Measurements from ENCODE around the gene DYSF.
"Not testable (repeated sequence)": the region's sequence is repeated elsewhere in the genome, so short reads cannot be mapped to it uniquely, and the experiment has no call there.

The DYSF gene

GRCh38 chr2:71658256-71658655 lies 204.9 kb downstream of the DYSF start:
- DNase-seq (ENCODE audit: low read depth): not testable (repeated sequence)

GRCh38 chr2:71658771-71659170 lies 205.4 kb downstream of the DYSF start:
- DNase-seq (ENCODE audit: low read depth): no peak

- no peak for DNase-seq (ENCODE audit: low read depth)
These were observed 206.6 kb downstream of the DYSF start for GRCh38 chr2:71659868-71660518.

DNA sequence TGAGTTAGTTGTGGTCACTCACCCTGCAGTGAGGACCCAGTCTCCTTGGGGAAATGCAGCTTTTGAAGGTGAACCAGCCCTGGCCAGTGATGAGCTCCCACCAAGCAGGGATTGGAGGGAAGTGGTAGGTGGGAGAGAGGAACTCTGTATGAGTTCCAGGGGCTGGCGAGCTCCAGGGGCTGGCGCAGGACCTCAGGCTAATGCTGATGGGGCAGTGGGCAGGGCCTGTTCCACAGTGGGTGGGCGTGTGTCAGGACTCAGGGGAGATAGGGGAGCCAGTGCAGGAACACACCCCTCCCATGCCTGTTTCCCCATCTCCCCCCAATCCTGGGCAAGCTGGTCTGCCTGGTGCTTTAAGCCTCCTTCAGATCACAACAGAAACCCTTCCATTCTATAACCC lies 208.4 kb downstream of the DYSF start:
- no peak for DNase-seq (ENCODE audit: low read depth)

DNA sequence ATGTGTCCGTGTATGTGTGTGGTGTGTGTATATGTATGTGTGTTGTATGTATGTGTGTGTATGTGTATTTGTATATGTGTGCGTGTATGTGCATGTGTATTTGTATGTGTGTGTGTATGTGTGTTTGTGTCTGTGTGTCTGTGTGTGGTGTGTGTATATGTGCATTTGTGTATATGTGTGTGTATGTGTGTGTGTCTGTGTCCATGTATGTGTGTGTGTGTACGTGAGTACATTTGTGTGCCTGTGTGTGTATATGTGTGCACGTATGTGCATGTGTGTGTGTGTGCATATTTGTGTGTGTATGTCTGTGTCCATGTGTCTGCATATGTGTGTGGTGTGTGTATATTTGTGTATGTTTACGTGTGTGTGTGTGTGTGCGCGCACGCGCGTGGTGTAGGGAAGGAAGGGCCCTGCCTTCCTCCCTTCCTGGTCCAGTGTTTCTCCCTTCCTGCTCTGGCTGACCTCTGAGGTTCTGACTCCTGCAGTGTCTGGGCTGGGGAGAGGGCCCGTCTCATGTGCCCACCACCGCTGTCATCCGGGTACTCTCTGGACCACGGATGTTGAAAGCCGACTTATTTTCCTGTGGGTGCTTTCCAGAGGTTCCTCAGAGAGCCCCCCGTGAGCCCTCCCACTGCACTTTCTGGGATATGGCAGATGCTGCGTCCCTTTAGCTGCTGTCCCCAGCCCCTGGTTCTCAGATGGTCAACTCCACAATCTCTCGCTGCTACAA lies 209.5 kb downstream of the DYSF start:
- DNase-seq (ENCODE audit: low read depth): no peak

GRCh38 chr2:71664161-71664560 lies 210.8 kb downstream of the DYSF start:
- no peak for DNase-seq (ENCODE audit: low read depth)

- no peak for DNase-seq (ENCODE audit: low read depth)
These were observed 212.1 kb downstream of the DYSF start for GRCh38 chr2:71665168-71666093.

DNA sequence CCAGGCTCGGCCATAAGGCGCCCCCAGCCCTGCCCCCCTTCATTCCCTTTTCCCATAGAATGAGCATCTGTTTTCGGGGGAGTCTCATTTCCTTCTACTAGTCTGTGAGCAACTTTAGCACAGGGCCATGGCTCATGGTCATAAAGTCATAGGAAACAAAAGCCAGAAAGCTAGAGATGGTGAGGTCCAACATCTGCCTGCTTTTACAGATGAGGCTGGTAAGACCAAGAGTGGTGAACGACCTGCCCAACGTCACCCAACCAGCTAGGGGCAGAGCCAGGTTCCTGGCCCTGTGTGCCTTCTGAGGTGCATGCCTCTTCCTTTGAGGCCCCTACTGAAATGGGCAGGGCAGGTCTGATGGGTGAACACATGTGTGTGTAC lies 212.7 kb downstream of the DYSF start:
- no peak for DNase-seq (ENCODE audit: low read depth)

DNA sequence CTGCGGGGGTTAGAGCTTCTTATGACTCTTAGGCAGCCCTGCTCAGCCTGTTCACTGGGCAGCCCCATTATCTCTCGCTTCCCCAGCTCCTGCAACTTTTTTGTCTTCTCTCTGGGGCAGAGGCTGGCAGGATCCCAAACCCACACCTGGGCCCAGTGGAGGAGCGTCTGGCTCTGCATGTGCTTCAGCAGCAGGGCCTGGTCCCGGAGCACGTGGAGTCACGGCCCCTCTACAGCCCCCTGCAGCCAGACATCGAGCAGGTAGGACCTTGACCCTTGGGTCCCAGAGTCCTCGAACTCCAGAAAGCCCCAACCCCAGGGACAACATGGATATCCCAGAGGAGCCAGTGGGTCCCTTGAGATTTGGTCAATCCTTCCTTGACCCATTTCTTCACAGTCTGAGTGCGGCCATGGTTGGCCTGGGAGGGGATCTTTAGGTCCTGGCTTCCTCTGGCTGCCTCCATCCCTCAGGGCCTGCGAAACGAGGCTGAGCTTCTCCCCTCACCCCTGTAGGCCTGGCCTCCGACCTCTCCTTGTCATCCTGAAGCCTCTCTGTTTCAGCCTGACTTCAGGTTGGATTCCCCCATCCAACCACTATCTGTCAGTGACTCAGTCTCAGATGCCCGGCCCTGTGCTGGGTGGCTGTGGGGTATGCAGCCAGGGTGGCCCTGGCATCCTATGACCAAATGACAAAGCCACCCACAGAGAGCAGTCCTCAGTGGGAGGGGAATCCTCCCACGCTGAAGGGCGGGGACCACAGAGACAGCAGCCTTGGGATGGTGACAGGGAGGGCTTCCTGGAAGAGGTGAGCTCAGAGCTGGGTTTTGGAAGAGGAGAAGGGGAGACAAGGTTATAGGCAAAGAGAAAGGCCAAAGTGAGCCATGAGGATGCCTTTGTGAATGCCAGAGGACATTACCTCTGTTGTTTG lies 214.2 kb downstream of the DYSF start:
- DNase-seq (ENCODE audit: low read depth): no peak

GRCh38 chr2:71668326-71669057 lies 215.1 kb downstream of the DYSF start:
- DNase-seq (ENCODE audit: low read depth): no peak

DNA sequence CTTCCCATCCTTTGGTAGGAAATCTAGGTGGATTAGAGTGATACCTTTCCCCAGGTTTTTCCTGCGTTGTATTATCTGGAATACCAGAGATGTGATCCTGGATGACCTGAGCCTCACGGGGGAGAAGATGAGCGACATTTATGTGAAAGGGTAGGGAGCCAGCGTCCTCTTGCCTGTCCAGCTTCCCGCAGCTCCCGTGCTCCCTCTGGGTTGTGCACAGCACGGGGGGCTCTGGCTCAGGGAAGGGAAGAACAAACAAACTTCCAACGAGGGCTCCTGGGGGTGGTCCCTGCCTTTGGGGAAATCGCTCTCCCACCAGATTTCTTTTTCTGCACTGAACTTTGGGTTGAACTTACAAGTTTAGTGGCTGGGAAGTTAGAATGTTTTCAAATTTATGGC lies 215.7 kb downstream of the DYSF start:
- DNase-seq (ENCODE audit: low read depth): no peak

- no peak for DNase-seq (ENCODE audit: low read depth)
These were observed 216.5 kb downstream of the DYSF start for GRCh38 chr2:71669628-71670429.

GRCh38 chr2:71670430-71670795 lies 217.1 kb downstream of the DYSF start:
- DNase-seq (ENCODE audit: low read depth): no peak

GRCh38 chr2:71671203-71671854 lies 218.0 kb downstream of the DYSF start:
- DNase-seq (ENCODE audit: low read depth): no peak

DNA sequence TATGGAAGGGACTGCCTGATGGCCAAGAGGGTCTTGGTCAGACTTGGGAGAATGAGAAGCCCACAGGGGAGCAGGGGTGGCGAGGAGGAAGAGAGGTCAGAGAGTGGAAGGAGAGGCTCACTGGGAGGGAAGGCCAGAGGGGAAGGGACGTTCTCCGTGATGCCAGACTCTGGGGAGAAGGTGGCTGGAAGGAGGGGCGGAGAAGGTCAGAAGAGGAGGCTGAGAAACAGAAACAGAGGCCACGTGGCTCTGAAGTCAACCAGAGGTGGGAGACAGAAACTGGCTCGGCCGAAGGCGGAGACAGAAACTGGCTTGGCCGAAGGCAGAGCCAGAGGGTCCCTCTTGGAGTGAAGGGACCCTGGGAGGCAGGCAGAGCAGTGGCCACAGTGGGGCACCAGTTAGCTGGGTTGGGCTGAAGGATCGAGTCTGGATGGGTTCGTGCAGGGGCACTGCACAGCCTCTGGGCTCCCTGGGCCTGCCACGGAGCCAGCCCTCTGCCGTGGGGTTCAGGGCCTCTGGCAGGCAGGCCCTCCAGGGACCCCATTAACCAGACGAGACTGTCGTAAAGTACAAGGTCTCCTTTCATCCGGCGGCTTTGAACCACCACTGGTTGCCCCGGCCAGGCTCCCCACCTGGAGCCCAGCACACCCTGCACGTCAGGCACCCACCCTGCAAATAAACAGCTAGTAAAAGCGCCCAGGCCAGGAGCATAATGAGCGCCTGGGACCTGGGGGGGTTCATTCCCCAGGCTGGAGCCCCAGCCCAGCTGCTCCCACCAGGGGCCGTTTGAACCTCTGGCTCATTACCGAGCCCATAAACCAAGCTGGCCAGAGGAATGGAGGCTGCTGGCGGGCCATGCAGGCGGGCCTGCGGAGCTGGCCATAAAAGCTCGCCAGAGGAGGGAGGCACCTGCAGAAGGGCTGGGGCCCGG lies 218.8 kb downstream of the DYSF start:
- no peak for DNase-seq (ENCODE audit: low read depth)

DNA sequence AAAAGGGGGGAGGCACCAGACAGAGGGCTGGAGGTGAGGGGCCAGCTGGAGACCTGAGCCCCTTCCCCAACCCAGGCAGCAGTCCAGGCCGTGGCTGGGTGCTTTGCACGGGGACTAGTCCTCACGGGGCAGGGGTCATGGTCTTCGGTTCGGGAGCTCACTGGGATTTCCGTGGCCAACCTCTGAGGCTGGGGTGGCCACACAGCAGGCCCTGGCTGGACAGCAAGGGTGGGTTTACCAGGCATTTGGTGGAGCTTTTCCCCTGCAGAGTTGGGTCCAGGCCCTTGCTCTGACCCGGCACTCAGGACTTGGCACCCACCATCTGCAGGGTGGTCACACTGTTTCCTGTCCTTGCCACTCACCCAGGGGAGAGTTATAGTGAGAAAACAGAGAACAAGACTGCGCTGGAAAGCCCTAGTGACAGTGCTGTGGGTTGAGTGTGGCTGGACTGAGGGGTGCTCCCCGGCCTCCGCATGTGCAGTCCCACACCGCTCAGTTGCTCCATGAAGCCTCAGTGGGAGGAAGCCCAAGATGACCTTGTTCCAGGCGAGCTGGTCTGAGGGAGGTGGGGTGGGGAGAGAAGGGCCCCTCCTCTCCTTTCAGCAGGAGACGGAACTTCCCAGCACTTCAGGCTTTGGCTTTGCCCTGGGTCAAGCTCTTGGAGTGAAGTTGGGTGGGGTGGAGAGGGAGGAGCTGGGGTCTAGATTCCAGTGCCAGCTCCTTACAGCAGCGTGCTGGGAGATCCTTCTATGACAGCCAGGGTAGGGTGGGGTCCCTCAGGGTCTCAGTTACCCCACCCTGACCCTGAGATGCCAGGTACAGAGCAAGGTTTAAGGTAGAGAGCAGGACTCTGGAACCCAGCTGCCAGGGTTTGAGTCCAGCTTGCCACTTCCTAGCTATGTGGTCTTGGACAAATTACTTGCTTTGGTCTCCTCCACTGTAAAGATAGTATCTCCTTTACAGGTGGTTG lies 219.8 kb downstream of the DYSF start:
- no peak for DNase-seq (ENCODE audit: low read depth)

GRCh38 chr2:71674158-71674851 lies 220.9 kb downstream of the DYSF start:
- DNase-seq (ENCODE audit: low read depth): no peak

Measured in CMK (cell line).